Upper lobe of left lung (tissue), 4 donors: ENCODE measurements around the gene TRMT61A.

Experiments
- POLR2A ChIP-seq, 4 donors: fragments of 450-650 bp; IDR thresholded peaks; one replicate each; pipeline ENCODE4 v1.5.1; 2016 to 2017; ENCODE audit warnings: antibody characterized with exemption in 4 of 4, mild to moderate bottlenecking in 2 of 4
- POLR2AphosphoS5 ChIP-seq, 2 donors: sonication (generic); formaldehyde crosslinking; IDR thresholded peaks; one replicate each; pipeline ENCODE4 v1.5.1; 2017; ENCODE audit warnings: antibody characterized with exemption in 2 of 2
- TF ChIP-seq, protein P1 (sequence below), 6 experiments: fragments of 450-650 bp in 4 of 6; fragments of 200-600 bp in 2 of 6; sonication (generic) in 2 of 6; IDR thresholded peaks; one replicate each; pipeline ENCODE4 v1.5.1; 2016 to 2019; ENCODE audit warnings: antibody characterized with exemption in 6 of 6

DNA sequence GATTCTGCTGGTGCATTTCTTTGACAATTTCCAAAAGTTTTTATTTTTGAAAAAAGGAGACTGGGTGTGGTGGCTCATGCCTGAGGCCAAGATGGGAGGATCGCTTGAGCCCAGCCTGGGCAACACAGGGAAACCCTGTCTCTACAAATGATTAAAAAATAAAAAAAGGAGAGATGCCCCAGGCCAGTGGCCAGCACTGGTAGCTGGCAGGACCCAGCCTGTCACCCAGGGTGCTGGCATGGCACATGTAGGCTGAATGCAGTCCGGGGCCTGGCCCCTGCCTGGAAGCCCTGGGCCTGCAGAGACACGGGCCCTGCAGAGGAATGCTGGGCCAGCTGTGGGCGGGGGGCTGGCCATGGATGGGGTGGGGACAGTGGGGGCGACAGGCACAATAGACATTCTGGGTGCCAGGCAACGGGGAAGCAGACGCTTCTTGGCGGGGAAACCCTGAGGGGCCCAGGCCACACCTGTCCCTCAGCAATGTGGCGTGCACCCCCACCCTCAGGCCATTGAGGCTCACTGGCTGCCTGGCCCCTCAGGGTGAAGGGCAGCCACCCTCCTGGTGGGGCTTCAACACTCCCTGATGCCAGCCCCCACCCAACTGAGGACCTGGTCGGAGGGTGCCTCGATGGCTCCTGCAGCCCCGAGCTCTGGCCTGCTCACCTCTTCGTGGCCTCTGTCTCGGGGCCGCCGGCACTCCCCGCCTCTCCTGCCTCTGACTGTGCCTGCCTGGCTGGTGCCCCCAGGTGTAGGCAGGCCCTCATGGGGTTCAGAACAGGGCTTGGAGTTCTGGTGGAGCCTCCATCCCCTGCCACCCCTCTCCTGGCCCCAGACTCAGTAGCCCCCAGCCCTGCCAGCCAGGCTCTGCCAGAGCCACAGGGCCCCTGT lies 12.1 kb downstream of the TRMT61A start:
- TF ChIP-seq, protein P1, sequence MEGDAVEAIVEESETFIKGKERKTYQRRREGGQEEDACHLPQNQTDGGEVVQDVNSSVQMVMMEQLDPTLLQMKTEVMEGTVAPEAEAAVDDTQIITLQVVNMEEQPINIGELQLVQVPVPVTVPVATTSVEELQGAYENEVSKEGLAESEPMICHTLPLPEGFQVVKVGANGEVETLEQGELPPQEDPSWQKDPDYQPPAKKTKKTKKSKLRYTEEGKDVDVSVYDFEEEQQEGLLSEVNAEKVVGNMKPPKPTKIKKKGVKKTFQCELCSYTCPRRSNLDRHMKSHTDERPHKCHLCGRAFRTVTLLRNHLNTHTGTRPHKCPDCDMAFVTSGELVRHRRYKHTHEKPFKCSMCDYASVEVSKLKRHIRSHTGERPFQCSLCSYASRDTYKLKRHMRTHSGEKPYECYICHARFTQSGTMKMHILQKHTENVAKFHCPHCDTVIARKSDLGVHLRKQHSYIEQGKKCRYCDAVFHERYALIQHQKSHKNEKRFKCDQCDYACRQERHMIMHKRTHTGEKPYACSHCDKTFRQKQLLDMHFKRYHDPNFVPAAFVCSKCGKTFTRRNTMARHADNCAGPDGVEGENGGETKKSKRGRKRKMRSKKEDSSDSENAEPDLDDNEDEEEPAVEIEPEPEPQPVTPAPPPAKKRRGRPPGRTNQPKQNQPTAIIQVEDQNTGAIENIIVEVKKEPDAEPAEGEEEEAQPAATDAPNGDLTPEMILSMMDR (IDR thresholded peaks at IDR 0.05), result no peak
- TF ChIP-seq POLR2A (IDR thresholded peaks at IDR 0.05), result no peak
- TF ChIP-seq POLR2AphosphoS5 (IDR thresholded peaks at IDR 0.05), result no peak
